Loucy (cell line): ENCODE measurements around the gene PARD3B.

Experiments
- H2AFZ ChIP-seq: fragments of 200-600 bp; sonication (generic); 2 replicates; pipeline ENCODE4 v1.6.0; 2016; ENCODE audit warnings: antibody characterized with exemption, mild to moderate bottlenecking, low read length, moderate library complexity
- H3F3A ChIP-seq: fragments of 200-600 bp; 2 replicates; pipeline ENCODE4 v1.6.0; 2016; ENCODE audit warnings: antibody characterized with exemption, low read depth, mild to moderate bottlenecking
- H3K27me3 ChIP-seq: fragments of 200-600 bp; sonication (generic); 2 replicates; pipeline ENCODE4 v1.6.1; 2014; ENCODE audit warnings: low read length, mild to moderate bottlenecking; ENCODE audit not compliant: insufficient read depth, poor library complexity, severe bottlenecking
- H3K36me3 ChIP-seq: fragments of 200-600 bp; sonication (generic); 2 replicates; pipeline ENCODE4 v1.6.1; 2016; ENCODE audit warnings: low read length; ENCODE audit not compliant: insufficient read depth
- H3K4me1 ChIP-seq: fragments of 200-600 bp; sonication (generic); 2 replicates; pipeline ENCODE4 v1.5.1; 2014; ENCODE audit warnings: low read length, mild to moderate bottlenecking; ENCODE audit not compliant: insufficient read depth, poor library complexity, severe bottlenecking
- H3K4me2 ChIP-seq: fragments of 200-600 bp; sonication (generic); 2 replicates; pipeline ENCODE4 v1.6.0; 2014; ENCODE audit warnings: antibody characterized with exemption, low read length, low read depth, mild to moderate bottlenecking; ENCODE audit not compliant: poor library complexity, severe bottlenecking
- H3K4me3 ChIP-seq: fragments of 200-600 bp; sonication (generic); 2 replicates; pipeline ENCODE4 v1.5.1; 2014; ENCODE audit warnings: low read length, mild to moderate bottlenecking, mixed read lengths; ENCODE audit not compliant: poor library complexity, severe bottlenecking
- H3K79me2 ChIP-seq: fragments of 200-600 bp; sonication (generic); 2 replicates; pipeline ENCODE4 v1.6.1; 2014; ENCODE audit warnings: low read length; ENCODE audit not compliant: insufficient read depth
- H3K9ac ChIP-seq: fragments of 200-600 bp; sonication (generic); 2 replicates; pipeline ENCODE4 v1.6.0; 2014; ENCODE audit warnings: mild to moderate bottlenecking, low read depth, low read length, moderate library complexity; ENCODE audit not compliant: poor library complexity, severe bottlenecking
- H3K9me2 ChIP-seq: fragments of 200-600 bp; sonication (generic); replicated peaks from 2 replicates; pipeline ENCODE4 v1.6.1; 2016; ENCODE audit warnings: low read depth, low read length, mixed read lengths
- H3K9me3 ChIP-seq: fragments of 200-600 bp; sonication (generic); 2 replicates; pipeline ENCODE4 v1.6.1; 2014; ENCODE audit warnings: mild to moderate bottlenecking, antibody characterized with exemption, low read length, low read depth; ENCODE audit not compliant: insufficient read depth
- H4K20me1 ChIP-seq: fragments of 200-600 bp; sonication (generic); 2 replicates; pipeline ENCODE4 v1.6.0; 2014; ENCODE audit warnings: antibody characterized with exemption, low read length, mild to moderate bottlenecking; ENCODE audit not compliant: insufficient read depth, poor library complexity, severe bottlenecking
- CTCF ChIP-seq: fragments of 200-600 bp; sonication (generic); conservative IDR thresholded peaks from 2 replicates; pipeline ENCODE4 v1.5.1; 2014; ENCODE audit warnings: mild to moderate bottlenecking, antibody characterized with exemption, low read length
- EZH2phosphoT487 ChIP-seq: fragments of 200-600 bp; IDR thresholded peaks from 2 replicates; pipeline ENCODE4 v1.6.1; 2018; ENCODE audit warnings: antibody characterized with exemption, mild to moderate bottlenecking, moderate library complexity, borderline replicate concordance

The PARD3B gene

GRCh38 chr2:204510709-204511420 lies 34.4 kb upstream of the PARD3B start:
- Histone ChIP-seq H2AFZ (no peak overlapping the region), H3K4me2 (no peak overlapping the region), H3K9ac (no peak overlapping the region), H3K4me1 (no peaks in the 10 kb centered on the region), H4K20me1 (no peaks in the 10 kb centered on the region), H3K36me3 (no peaks in the 10 kb centered on the region), H3K27me3 (no peaks in the 10 kb centered on the region), H3F3A (no peaks in the 10 kb centered on the region), H3K4me3 (no peak overlapping the region), H3K9me2 (no peaks in the 10 kb centered on the region), H3K9me3 (no peaks in the 10 kb centered on the region), H3K79me2 (no peaks in the 10 kb centered on the region)
- TF ChIP-seq EZH2phosphoT487 (no peak), CTCF (no peak)

GRCh38 chr2:204514439-204514838 lies 30.8 kb upstream of the PARD3B start:
- no peaks in the 10 kb centered on the region for H3K27me3 ChIP-seq
- no peaks in the 10 kb centered on the region for H3K9me2 ChIP-seq
- H3K36me3 ChIP-seq: no peaks in the 10 kb centered on the region
- no peak for TF ChIP-seq EZH2phosphoT487
- TF ChIP-seq CTCF: no peak
- H4K20me1 ChIP-seq: no peaks in the 10 kb centered on the region
- no peak overlapping the region for H3K4me3 ChIP-seq
- no peak overlapping the region for H3K4me2 ChIP-seq
- no peak overlapping the region for H3K9ac ChIP-seq
- no peaks in the 10 kb centered on the region for H3K4me1 ChIP-seq
- no peaks in the 10 kb centered on the region for H3K9me3 ChIP-seq
- H3K79me2 ChIP-seq: no peaks in the 10 kb centered on the region
- H3F3A ChIP-seq: no peaks in the 10 kb centered on the region
- no peak overlapping the region for H2AFZ ChIP-seq

GRCh38 chr2:204515416-204515815 lies 29.9 kb upstream of the PARD3B start:
- no peak overlapping the region for H3K4me3 ChIP-seq
- H3K4me1 ChIP-seq: no peaks in the 10 kb centered on the region
- H3K36me3 ChIP-seq: no peaks in the 10 kb centered on the region
- no peaks in the 10 kb centered on the region for H3F3A ChIP-seq
- no peaks in the 10 kb centered on the region for H3K27me3 ChIP-seq
- H3K9me3 ChIP-seq: no peaks in the 10 kb centered on the region
- no peak overlapping the region for H3K4me2 ChIP-seq
- no peaks in the 10 kb centered on the region for H3K79me2 ChIP-seq
- H2AFZ ChIP-seq: no peak overlapping the region
- no peaks in the 10 kb centered on the region for H3K9me2 ChIP-seq
- TF ChIP-seq CTCF (no peak), EZH2phosphoT487 (no peak)
- no peak overlapping the region for H3K9ac ChIP-seq
- H4K20me1 ChIP-seq: no peaks in the 10 kb centered on the region
